Epithelial cell of proximal tubule (primary cell): ENCODE data around the gene DMRTC2. TPM values are rescaled to one million over a fixed set of nuclear protein-coding genes. Genes with fewer than 3 reads are reported as not detected.

Source experiments
- DNase-seq: peaks from one replicate; pipeline ENCODE4 v3.0.0-alpha.2; 2011; ENCODE audit warnings: low read depth
- H3K4me3 ChIP-seq: 2 replicates; pipeline ENCODE4 v1.5.1; 2011; ENCODE audit warnings: low read depth, mild to moderate bottlenecking, low read length
- total RNA-seq: library from RNA; depleted of rRNA; stranded (reverse); fragments of >200 nt; gene quantifications from 2 replicates; pipeline ENCODE4 v1.2.3, GENCODE V29; 2015
- TF ChIP-seq, protein P1 (sequence below): conservative IDR thresholded peaks from 2 replicates; pipeline ENCODE4 v1.5.1; 2012; ENCODE audit warnings: low read depth, mild to moderate bottlenecking, low read length

The DMRTC2 gene
- total RNA-seq, 1 donor from 2014 or later, result not detected

DNA sequence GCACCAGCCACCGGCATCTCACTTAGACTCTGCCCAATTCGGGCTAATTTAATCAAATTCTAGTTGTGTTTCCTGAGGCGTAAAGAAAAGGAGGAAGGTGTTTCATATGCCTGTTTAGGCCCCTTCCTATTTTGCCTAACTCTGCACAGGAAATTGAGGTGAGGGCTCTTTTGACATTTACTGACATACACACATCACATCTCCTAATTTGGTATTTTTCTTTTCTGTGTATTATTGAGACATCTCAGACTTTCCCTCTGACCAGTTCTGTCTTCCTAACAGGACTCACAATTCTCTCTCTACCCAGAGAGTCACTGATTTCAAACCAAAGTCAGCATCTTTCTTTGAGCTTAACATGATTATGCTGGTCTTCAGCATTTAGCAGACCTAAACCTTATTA, 40.5 kb upstream of the DMRTC2 start:
- no peak overlapping the region for H3K4me3 ChIP-seq
- no peak for DNase-seq
- TF ChIP-seq, protein P1, sequence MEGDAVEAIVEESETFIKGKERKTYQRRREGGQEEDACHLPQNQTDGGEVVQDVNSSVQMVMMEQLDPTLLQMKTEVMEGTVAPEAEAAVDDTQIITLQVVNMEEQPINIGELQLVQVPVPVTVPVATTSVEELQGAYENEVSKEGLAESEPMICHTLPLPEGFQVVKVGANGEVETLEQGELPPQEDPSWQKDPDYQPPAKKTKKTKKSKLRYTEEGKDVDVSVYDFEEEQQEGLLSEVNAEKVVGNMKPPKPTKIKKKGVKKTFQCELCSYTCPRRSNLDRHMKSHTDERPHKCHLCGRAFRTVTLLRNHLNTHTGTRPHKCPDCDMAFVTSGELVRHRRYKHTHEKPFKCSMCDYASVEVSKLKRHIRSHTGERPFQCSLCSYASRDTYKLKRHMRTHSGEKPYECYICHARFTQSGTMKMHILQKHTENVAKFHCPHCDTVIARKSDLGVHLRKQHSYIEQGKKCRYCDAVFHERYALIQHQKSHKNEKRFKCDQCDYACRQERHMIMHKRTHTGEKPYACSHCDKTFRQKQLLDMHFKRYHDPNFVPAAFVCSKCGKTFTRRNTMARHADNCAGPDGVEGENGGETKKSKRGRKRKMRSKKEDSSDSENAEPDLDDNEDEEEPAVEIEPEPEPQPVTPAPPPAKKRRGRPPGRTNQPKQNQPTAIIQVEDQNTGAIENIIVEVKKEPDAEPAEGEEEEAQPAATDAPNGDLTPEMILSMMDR, result no peak

DNA sequence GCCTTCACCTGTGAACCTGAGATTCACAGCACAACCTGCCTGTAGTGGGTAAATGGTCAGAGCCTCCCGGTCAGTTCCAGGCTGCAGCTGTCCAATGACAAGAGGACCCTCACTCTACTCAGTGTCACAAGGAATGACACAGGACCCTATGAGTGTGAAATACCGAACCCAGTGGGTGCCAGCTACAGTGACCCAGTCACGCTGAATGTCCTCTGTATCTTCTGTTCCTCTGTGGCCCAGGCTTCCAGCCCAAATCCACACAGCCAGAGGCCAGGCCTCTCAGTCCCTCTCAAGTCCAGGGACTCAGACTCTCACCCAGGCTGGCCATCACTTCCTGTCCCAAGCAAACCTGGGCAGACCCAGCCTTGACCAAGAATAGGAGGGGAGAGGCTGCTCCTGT, 37.7 kb upstream of the DMRTC2 start:
- no peak overlapping the region for H3K4me3 ChIP-seq
- no peak for DNase-seq
- TF ChIP-seq, protein P1, result no peak

DNA sequence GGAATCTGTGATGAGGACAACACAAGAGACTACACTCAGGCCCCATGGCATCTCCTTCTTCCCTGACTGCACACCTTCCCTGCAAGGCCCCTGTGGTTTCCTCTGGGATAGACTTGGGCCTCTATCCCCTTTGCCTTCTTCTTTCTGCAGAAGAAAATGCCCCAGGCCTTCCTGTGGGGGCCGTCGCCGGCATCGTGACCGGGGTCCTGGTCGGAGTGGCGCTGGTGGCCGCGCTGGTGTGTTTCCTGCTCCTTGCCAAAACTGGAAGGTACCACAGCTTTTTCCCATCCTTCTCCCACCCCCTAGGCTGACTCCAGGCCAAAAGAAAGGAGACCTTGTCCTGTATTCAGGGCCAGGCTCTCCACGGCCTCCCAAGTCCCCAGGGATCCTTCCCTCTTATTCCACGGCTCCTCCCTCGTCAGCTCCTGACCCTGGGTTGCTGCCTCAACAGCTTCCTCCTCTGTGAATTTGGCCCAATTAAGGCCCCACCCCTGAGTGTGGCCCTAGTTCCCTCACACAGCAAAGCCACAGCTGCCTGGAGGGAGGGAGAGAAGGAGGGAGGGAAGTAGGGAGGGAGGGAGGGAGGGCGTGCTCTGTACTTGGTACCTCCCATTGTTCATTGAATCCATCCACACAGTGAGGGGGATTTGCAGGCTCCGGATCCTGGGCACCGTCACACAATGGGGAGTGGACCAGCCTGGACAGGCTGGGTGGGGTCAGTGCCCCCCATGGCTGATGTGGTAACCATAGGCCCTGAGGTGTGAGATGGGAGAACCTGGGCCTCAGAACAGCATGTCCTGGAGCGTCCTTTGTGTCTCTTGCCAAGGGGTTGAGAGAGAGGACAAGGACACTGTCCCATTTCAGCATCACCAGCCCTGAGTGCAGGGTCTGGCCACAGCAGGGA, 35.9 kb upstream of the DMRTC2 start:
- TF ChIP-seq, protein P1, result no peak
- H3K4me3 ChIP-seq, result no peak overlapping the region
- no peak for DNase-seq

DNA sequence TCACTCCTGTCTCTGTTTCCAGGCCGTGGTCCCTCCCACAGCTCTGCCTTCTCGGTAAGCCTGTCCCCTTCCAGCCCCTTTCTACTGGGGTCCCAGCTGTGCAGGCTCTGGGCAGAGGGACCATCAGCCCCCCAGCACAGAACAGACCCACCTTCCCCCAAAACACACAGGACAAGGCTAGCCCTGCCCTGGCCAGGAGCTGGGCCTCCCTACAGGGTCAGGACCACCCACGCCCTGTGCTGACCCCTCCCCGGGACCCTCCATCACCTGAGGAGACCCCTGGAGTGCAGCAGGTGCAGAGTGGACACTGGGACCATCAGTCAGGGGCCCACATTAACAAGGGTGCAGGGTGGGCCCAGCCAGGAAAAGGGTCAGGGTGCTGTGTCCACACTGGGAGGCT, 34.5 kb upstream of the DMRTC2 start:
- no peak overlapping the region for H3K4me3 ChIP-seq
- TF ChIP-seq, protein P1, result no peak
- DNase-seq, result no peak

DNA sequence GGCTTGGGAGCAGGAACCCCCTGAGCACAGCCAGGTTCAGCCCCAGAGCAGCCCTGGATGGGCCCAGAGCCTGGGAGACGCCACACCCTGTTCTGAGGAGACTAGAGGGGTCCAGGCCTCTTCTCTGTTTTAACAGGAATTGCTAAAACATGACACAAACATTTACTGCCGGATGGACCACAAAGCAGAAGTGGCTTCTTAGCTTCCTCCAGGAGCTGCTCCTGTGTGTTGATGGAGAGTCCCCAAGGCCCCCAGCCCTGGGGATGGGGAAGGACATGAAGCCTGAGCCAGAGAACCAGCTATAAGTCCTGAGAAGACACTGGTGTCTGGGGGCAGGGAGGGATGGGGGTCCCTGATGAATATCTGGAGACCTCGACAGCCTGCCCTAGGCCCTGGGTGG, 33.8 kb upstream of the DMRTC2 start:
- no peak overlapping the region for H3K4me3 ChIP-seq
- no peak for DNase-seq
- TF ChIP-seq, protein P1, result no peak

DNA sequence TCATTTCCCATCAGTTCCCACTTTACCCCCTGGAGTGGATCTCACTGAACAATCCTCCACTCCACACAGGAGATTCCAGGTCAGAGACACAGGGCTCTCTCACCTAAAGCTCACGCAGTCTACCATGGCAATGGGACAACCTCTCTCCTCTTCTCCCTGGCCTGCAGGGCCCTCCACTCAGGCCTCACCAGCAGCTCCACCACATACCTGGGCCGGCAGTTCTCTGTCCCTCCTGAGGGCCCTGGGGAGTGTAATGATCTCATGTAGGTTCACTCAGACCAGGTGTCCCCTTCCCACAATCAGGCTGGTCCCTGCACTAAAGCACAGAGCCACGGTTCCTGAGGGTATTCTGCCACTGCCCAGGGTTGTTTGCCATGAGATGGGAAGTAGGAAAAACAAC, 32.9 kb upstream of the DMRTC2 start:
- H3K4me3 ChIP-seq, result no peak overlapping the region
- no peak for DNase-seq
- TF ChIP-seq, protein P1, result no peak

DNA sequence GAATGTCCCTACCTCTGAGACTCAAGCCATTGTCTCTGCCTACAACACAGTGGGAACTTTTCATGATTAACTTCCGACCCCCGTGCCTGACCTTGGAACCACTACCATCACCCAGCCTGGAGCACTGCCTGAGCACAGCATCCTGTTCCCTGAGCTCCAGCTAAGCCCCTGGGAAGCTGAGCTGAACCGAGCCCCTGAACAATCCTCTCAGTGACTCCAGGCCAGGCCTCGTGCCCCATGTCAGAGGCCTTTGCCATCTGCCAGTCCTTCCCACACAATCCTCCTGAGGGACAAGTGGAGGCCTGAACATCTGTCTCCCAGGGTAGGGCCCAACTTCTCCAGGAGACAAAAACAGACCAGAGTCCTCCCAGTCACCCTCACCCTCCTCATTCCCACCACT, 30.9 kb upstream of the DMRTC2 start:
- no peak overlapping the region for H3K4me3 ChIP-seq
- TF ChIP-seq, protein P1, result no peak
- no peak for DNase-seq
